GM12864 (cell line): Measurements from ENCODE around the gene BICC1.

Experiments used
- DNase-seq: peaks from one replicate; pipeline ENCODE4 v3.0.0-alpha.2; 2011; ENCODE audit warnings: low read depth
- H3K4me3 ChIP-seq: 2 replicates; pipeline ENCODE4 v1.5.1; 2011; ENCODE audit warnings: mild to moderate bottlenecking, low read depth, low read length, control low read depth
- TF ChIP-seq, protein P1 (sequence below): IDR thresholded peaks from 2 replicates; pipeline ENCODE4 v1.5.1; 2011; ENCODE audit warnings: low read depth, mild to moderate bottlenecking, moderate library complexity, low read length, control low read depth, inconsistent platforms; ENCODE audit errors: missing control alignments

BICC1 gene

DNA sequence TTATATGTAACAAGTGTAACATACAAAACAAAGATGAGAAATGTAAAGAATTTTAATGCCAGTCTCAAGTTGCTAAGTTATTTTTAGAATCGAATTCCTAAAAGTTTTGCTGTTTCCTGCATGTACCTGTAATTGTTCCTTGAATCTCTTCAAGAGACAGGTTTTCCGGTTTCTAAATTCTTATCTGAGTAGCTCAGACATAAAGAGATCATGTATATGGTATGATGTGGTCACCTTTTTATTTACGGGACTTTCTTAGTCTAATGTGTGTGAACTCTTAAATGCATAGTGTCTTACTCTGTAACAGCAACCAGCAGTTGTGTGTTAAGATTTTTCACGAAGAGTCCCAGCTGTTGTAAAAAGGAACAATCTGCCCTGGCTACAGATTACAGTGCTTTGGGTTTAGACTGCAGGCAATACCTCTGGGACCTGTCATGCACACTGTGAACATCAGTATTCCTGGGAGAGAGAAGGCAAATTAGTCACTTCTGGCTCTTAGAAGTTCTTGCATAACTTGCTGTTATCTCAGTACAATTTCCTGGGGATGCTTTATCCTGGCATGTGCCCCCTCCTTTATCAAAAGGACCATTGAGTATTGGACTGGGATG, 263.4 kb downstream of the BICC1 start:
- DNase-seq: no peak
- TF ChIP-seq, protein P1, sequence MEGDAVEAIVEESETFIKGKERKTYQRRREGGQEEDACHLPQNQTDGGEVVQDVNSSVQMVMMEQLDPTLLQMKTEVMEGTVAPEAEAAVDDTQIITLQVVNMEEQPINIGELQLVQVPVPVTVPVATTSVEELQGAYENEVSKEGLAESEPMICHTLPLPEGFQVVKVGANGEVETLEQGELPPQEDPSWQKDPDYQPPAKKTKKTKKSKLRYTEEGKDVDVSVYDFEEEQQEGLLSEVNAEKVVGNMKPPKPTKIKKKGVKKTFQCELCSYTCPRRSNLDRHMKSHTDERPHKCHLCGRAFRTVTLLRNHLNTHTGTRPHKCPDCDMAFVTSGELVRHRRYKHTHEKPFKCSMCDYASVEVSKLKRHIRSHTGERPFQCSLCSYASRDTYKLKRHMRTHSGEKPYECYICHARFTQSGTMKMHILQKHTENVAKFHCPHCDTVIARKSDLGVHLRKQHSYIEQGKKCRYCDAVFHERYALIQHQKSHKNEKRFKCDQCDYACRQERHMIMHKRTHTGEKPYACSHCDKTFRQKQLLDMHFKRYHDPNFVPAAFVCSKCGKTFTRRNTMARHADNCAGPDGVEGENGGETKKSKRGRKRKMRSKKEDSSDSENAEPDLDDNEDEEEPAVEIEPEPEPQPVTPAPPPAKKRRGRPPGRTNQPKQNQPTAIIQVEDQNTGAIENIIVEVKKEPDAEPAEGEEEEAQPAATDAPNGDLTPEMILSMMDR: no peak
- H3K4me3 ChIP-seq: no peak overlapping the region

GRCh38 chr10:58776568-58777318, 264.1 kb downstream of the BICC1 start:
- TF ChIP-seq, protein P1: no peak
- no peak overlapping the region for H3K4me3 ChIP-seq

DNA sequence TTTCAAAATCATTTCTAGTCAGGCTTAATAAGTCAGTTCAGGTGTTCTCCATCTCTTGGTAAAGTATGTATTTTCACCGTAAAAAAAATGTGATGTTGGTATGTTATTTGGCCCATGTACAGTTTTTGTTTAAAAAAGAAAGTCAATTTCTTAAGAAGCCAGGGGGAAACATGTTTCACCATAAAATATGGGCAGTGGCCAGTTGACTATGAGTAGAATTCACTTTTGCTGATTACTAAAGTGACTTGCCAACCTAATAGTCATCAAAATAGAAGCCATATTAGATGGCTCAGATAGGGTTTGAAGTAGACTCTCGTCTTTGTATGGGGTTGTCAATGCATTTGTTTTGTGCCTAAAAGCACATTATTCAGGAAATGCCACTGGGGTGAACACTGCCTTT, 266.3 kb downstream of the BICC1 start:
- TF ChIP-seq, protein P1: no peak
- no peak for DNase-seq
- no peak overlapping the region for H3K4me3 ChIP-seq

More at GRCh38 chr10:58776568-58777318, 264.1 kb downstream of the BICC1 start:
- DNase-seq: no peak

- TF ChIP-seq, protein P1: no peak
- no peak overlapping the region for H3K4me3 ChIP-seq
- no peak for DNase-seq
These were observed 266.9 kb downstream of the BICC1 start for GRCh38 chr10:58779594-58779993.

DNA sequence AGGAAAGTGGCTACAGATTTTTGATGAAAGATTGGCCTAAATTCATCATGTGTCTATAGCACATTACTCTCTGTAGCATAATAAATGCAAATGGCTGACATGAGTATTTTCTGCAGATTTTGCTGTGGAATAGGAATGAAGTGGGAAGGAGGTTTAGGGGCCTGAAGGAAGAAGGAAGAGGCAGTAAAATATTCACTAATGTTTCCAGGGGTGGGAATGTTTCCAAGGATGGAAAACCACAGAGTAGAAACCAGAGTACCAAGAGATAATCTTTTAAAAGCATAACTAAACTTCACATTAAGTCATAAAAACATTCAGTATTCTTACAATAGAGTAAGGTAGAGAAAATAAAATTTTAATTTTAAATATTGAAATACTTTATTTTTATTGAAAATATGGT, 267.8 kb downstream of the BICC1 start:
- TF ChIP-seq, protein P1: no peak
- H3K4me3 ChIP-seq: no peak overlapping the region
- no peak for DNase-seq

DNA sequence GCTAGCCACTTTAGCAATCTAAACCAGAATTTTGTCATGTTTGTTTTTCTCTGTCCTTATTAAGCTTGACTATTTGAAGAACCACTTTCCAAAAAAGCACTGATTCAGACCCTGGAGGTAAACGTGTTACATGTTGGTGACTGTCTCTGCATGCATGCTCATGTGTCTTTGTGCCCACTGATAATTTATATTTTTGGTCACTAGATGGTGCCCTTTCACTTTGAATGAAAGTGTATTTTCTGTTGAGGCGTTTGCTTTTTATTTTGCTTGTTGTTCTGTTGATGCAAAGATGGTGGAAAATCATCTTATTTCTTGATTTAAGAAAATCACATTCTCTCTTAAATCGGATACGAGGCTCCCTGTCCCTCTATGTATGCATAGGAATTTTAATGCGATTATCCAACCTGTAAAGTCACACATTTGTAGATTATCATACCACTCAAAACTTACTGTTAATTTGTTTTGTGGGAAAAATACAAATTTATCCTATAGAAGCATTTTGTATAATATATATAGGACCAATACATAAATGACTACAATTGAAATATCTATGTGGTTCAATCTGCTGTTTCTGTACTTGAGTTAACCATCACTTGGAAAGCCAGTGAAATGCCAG, 269.3 kb downstream of the BICC1 start:
- TF ChIP-seq, protein P1: peak; percentile 47
- H3K4me3 ChIP-seq: no peak overlapping the region
- DNase-seq: no peak
